SU-DHL-6 (cell line): ENCODE measurements around the gene COL25A1.

Experiments used
- CTCF ChIP-seq: fragments of 200-600 bp; sonication (generic); IDR thresholded peaks from one replicate; pipeline ENCODE4 v1.5.1; 2017; ENCODE audit warnings: antibody characterized with exemption, mild to moderate bottlenecking, low read length, moderate library complexity; ENCODE audit not compliant: insufficient read depth, poor library complexity, severe bottlenecking
- EZH2phosphoT487 ChIP-seq: fragments of 200-600 bp; sonication (generic), shearing (Covaris generic); conservative IDR thresholded peaks from 2 replicates; pipeline ENCODE4 v1.6.1; 2018; ENCODE audit warnings: mild to moderate bottlenecking, antibody characterized with exemption, low read length, moderate library complexity, mixed read lengths

DNA sequence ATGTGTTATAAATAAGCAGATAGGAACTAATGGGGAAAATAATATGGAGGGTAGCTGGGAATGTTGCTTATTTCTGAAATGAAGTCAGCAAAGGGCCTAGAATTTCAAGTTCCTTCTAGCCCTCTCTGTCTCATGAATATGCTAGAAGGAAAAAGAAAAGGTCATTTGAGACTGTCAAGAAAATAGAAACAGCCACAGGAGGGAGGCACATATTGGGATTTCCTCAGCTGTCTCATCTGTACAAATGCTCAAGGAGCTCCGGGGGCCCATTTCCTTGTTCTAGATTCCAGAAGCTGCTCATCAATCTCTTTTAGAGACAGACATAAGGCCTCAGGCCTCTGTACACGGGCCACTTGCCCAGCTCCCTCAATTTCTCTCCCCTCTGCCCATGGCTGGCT, 412.0 kb downstream of the COL25A1 start:
- TF ChIP-seq CTCF (no peak), EZH2phosphoT487 (no peak)
